ENCODE measurements around the gene NT5C2.

The NT5C2 gene

GRCh38 chr10:103120546-103120945, 72.5 kb downstream of the NT5C2 start:
- DNase-seq: no peak

- DNase-seq: no peak
These were observed 75.8 kb downstream of the NT5C2 start for GRCh38 chr10:103117247-103117646.

GRCh38 chr10:103114876-103115275, 78.2 kb downstream of the NT5C2 start:
- DNase-seq: no peak

- no peak for DNase-seq
These were observed 80.9 kb downstream of the NT5C2 start for GRCh38 chr10:103111918-103112877.

- DNase-seq: no peak
These were observed 81.8 kb downstream of the NT5C2 start for GRCh38 chr10:103111031-103111917.

GRCh38 chr10:103110407-103110806, 82.7 kb downstream of the NT5C2 start:
- no peak for DNase-seq

- DNase-seq: no peak
These were observed 83.3 kb downstream of the NT5C2 start for GRCh38 chr10:103109821-103110220.

- DNase-seq: no peak
These were observed 86.5 kb downstream of the NT5C2 start for GRCh38 chr10:103106539-103106938.

GRCh38 chr10:103105462-103105861, 87.6 kb downstream of the NT5C2 start:
- DNase-seq: no peak

GRCh38 chr10:103104721-103105120, 88.4 kb downstream of the NT5C2 start:
- DNase-seq: no peak

- no peak for DNase-seq
These were observed 89.1 kb downstream of the NT5C2 start for GRCh38 chr10:103103989-103104388.

- no peak for DNase-seq
These were observed 90.9 kb downstream of the NT5C2 start for GRCh38 chr10:103102195-103102594.

- no peak for DNase-seq
These were observed 92.5 kb downstream of the NT5C2 start for GRCh38 chr10:103100620-103101019.

- no peak for DNase-seq
These were observed 94.8 kb downstream of the NT5C2 start for GRCh38 chr10:103098240-103098639.

GRCh38 chr10:103096130-103096529, 96.9 kb downstream of the NT5C2 start:
- no peak for DNase-seq

GRCh38 chr10:103095005-103095404, 98.1 kb downstream of the NT5C2 start:
- DNase-seq: no peak

- no peak for DNase-seq
These were observed 102.2 kb downstream of the NT5C2 start for GRCh38 chr10:103090911-103091310.

- no peak for DNase-seq
These were observed 103.6 kb downstream of the NT5C2 start for GRCh38 chr10:103089493-103089892.

- no peak for DNase-seq
These were observed 106.3 kb downstream of the NT5C2 start for GRCh38 chr10:103086799-103087198.

GRCh38 chr10:103086261-103086660, 106.8 kb downstream of the NT5C2 start:
- DNase-seq: no peak

- DNase-seq: no peak
These were observed 109.1 kb downstream of the NT5C2 start for GRCh38 chr10:103083977-103084320.

- no peak for DNase-seq
These were observed 109.7 kb downstream of the NT5C2 start for GRCh38 chr10:103083266-103083976.

GRCh38 chr10:103082683-103083082, 110.4 kb downstream of the NT5C2 start:
- DNase-seq: no peak

Data from activated CD8-positive, alpha-beta memory T cell treated with anti-CD3 and anti-CD28 coated beads for 24 hours (primary cell).